ENCODE results near the gene FGF14.
"Not testable (repeated sequence)": the region's sequence is repeated elsewhere in the genome, so short reads cannot be mapped to it uniquely, and the experiment has no call there.

FGF14 gene

DNA sequence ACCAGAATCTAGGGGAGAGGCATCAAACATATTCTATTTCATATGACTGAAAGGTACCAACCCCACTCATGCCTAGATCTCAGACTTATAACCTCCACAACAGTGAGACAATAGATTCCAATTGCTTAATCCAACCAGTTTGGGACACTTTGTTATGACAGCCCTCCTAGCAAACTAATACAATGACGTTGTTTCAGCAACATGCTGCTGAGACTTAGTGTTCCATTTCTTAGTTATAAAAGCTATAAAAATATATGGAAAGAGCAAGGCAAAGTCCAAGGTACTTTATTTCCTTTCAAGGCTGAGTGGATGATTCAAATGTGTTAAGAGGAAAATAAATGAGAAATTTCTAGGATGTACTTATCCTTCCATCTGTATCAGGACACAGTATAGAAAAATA lies 352.0 kb downstream of the FGF14 start:
- DNase-seq (ENCODE audit: low read depth in 1 of 2, low spot score in 1 of 2) = no peak

DNA sequence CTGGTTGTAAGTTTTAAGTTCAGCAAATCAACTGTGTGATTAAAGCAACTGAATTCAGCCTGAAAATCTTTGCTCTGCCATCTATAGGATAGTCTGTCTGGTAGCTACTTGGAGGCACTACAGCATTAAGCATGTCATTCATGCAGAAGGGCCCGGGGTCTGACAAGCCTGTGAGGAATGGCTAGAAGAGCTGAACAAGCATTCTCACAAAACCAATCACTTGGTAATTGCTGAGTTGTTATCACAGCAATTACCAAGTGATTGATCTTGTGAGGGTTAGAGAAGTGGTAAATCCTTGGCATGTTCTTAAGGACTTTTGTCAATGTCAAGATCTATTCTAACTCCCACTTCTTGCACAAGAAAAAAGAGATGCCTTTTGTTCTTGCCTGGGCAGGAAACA lies 356.1 kb downstream of the FGF14 start:
- DNase-seq (ENCODE audit: low read depth in 1 of 2, low spot score in 1 of 2) = no peak

DNA sequence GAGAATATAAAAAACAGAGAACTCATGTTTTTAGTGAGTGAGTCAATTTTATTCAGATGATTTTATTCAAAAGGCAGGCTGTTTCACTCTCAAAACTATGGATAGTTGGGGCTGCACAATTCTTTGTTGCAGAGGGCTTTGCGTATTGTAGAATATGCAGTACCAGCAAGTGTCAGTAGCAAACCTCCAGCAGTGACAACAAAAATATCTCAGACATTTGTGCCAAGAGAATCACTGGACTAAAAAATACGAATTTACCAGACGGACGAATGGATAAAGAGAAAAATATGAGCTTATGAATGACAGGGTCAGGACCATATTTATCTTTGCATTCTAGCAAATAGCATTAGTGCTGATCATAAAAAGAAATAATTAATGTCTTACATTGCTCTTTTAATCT lies 359.1 kb downstream of the FGF14 start:
- DNase-seq (ENCODE audit: low read depth in 1 of 2, low spot score in 1 of 2) = no peak

DNA sequence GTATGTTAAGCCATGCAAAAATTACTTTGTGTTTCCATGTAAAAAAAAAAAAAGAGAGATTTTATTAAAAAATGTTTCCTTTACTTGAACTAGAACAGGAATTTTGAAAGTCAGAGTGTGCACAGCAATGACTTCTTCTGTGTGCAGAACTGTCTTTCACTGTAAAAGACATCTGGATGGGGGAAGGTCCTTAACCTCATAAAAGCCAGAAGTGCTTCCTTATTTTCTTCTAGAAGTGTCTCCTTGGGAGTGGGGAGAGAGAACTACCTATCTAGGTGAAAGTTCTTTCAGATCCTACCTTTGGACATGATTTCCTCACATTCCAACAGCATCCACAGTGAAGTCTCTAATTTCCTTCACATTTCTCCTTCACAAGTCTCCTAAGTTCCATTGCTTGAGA lies 360.3 kb downstream of the FGF14 start:
- DNase-seq (ENCODE audit: low read depth in 1 of 2, low spot score in 1 of 2) = no peak

DNA sequence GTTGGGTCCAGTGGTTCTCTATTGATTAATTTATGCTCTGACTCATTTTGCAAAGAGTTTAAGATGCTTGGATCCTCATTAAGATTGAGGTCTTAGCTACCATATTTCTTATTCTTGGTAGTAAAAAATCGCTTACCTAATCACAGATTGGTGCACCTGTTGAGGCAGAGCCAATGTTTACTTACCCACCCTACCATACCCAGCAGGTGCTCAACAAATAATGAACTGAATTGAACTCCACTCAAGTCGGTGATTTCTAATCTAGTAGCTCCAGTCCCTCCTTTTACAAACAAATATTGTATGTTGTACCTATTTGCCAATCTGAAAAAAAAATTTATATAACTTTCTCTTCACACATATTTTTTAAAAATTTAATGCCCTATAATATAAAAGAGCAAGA lies 361.0 kb downstream of the FGF14 start:
- no peak for DNase-seq (ENCODE audit: low read depth in 1 of 2, low spot score in 1 of 2)

DNA sequence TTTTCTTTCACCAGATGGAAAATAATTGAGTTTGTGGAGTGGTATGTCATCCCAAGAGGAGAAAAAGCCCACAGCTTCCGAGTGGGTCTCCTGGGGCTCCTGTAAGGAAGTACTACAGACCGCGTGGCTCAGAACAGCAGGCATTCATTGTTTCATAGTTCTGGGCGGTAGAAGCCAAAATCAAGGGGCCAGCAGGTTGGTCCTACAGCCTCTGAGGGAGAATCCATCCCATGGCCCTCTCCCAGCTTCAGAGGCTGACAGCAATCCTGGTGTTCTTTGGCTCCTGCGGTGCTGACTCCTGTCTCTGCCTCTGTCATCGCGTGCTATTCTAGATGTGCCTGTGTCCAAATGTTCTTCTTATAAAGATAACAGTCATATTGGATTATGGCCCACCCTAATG lies 362.6 kb downstream of the FGF14 start:
- no peak for DNase-seq (ENCODE audit: low read depth in 1 of 2, low spot score in 1 of 2)

DNA sequence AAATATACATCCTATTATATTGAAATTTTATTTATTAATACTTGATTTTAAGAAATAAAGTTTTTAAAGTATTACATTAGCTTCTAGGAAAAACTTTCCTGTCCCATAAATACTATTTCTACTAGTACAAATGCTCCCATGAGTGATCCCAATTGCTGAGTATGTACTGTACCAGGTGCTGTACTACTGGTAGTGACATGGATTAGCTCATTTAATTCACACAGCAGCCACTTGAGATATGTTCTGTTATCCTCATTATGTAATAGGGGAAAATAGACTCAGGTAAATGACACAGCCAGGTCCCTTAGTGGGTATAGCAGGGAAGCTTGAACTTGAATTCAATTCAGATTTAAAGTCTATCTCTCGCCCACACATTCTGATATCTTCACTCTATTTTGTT lies 363.1 kb downstream of the FGF14 start:
- no peak for DNase-seq (ENCODE audit: low read depth in 1 of 2, low spot score in 1 of 2)

DNA sequence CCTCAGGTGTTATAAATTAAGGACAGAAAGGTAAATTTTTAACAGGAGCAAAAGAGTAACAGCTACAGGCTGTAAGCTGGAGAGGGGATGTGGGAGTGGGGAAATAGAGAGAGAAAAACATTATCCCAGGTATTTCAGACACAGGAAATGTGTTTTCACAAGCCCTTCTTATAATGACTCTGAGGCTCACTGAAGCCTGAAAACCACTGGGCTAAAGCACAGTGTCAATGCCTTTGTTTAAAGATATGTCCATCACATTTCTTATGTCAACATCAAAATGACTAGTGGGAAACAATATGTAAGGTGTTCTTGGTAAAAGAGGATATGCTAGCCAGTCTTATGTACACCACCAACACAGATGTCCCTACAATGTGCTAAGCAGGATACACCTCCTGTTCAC lies 365.9 kb downstream of the FGF14 start:
- DNase-seq (ENCODE audit: low read depth in 1 of 2, low spot score in 1 of 2) = no peak

DNA sequence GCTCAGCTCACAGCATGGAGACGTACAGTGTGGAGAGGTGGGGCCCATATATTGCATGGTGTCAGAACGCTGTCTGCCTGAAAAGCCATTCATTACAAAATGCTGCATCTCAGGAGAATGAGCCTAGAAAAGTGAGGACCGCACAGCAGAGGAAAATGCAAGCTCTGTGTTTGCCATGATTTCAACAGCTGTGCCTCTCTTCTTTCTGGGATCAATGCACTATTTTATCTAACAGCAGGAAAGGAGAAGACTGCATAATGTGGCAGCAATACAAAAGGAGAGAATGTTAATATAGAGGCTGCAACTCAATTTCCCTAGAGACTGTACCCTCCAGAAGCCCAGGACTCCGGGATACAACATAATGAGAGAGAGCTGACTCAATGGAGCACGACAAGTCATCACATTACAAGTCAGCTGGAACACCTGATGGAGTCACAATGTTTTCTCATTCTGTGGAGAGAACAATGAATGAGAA lies 368.0 kb downstream of the FGF14 start:
- no peak for DNase-seq (ENCODE audit: low read depth in 1 of 2, low spot score in 1 of 2)

DNA sequence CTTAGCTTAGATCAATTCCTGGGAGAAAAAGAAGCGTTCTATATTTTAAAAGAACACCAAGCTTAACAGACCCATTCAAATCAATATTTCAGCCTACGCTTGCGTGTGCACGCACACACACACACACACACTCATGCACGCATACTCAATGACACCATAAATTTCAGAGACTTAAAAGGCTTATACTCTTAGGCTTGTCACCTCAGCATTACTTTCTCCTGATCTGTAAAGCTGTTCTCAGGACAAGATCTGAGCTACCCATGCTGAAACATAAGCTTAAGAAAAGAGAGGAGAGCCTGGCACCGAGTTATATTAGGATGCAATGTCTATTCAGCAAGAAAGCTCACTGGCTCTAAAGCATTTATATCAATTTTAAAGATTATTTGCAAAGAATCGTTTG lies 368.5 kb downstream of the FGF14 start:
- no peak for DNase-seq (ENCODE audit: low read depth in 1 of 2, low spot score in 1 of 2)

DNA sequence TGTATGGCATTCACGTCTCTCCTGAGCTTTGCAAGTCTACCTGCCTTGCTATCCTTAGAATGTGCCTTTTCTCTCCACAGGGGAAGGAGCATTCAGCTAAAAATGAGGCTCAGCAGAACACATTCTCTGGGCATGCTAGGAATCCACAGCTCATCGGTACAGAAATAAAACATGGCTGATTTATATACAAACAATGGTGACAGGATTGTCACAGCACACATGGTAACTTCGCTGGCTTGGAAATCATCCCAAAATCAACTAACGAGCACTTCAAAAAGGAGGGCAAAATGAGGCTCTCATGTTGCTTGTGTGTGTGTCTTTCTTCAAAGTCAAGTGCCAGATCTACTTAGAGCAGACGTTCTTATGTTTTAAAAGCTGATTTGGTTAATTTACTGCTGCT lies 373.0 kb downstream of the FGF14 start:
- DNase-seq (ENCODE audit: low read depth in 1 of 2, low spot score in 1 of 2) = no peak

DNA sequence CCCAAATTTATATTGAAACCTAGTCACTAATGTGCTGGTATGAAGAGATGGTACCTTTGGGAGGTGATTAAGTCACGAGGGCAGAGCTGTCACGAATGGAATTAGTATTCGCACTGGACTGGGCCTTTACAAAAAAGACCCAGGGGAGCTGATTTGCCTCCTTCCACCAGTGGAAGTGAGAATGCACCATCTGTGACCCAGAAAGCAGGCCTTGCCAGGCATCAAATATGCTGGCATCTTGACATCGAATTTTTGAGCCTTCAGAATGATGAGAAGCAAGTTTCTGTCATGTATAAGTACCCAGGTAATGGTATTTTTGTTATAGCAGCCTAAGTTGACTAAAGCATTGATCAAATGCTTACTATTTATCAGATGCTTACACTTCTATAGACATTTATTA lies 373.6 kb downstream of the FGF14 start:
- no peak for DNase-seq (ENCODE audit: low read depth in 1 of 2, low spot score in 1 of 2)

DNA sequence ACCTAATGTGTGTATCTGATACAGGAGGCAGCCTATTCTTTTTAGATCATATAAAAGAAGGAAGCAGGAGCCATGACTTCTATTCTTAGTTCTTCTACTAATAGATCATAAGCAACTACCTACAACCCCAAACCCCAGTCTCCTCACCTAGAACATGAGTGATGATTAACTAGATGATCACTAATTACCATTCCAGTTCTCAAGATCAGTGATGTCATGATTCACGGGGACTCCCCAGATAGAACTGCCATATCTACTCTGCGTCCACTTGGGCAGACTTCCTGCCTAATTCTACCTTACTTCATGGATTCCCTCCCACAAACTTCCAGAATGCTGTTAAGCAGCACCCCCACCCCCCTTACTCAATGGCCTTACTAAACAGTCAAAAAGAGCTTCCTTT lies 380.1 kb downstream of the FGF14 start:
- no peak for DNase-seq (ENCODE audit: low read depth in 1 of 2, low spot score in 1 of 2)

DNA sequence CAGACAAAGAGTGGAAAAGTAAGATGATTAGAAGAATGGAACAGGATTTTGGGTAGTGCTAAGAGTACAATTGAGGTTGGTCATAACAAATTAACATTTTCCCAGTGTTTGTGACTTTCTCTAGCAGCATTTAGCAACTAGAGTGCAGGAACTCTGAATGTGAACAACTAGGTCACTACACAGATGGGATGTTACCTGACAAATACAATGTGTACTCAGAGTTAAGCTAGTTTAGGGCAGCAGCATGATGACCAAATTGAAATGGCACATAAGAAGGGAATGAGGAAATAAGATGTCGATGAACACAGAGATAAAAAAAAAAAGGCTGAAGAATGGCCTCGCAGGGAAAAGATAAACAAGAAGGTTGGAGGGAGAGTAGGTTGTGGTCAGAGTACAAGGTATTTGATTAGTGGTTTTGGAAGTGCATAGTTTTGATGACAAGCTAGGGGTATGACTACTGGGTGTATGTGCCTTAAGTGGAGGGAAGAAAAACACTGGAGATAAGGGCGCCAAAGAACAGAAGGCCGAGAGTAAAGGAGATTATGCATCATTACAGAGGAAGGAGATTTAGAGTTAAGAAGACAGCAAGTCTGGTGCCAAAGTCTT lies 381.1 kb downstream of the FGF14 start:
- no peak for DNase-seq (ENCODE audit: low read depth in 1 of 2, low spot score in 1 of 2)

DNA sequence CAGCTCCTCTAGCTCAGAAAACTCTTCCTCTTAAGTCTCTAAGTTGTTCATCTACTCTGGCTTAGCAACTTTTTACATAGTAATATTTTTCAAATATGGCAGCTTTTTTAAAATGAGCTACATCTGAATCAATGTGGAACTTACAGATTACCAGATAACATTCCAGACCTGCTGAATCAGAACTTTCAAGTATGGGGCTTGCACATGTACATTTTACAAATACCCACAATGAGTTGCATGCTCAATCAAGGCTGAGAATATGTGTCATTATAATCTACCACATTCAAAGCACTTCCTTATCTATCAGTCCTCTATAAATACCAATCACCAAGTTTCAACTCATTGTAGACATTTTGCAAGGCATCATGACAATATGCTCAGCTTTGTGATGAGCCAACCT lies 383.1 kb downstream of the FGF14 start:
- no peak for DNase-seq (ENCODE audit: low read depth in 1 of 2, low spot score in 1 of 2)

DNA sequence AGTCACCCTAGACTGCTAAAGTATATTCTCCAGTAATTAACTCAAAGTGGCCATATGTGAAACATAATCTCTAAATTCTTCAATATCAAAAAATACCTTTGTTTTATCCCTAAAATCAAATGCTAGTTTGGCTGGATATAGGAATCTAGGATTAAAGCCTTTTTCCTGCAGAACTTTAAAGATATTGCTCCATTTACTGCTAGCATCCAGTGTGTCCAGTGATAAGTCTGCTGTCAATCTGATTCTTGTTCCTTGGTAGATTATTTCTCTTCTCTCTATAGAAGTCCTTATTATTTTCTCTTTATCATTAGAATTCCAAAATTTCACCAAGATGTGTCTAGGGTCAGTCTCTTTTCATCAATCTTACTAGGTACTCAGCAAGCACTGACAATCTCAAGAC lies 384.6 kb downstream of the FGF14 start:
- DNase-seq (ENCODE audit: low read depth in 1 of 2, low spot score in 1 of 2) = no peak

DNA sequence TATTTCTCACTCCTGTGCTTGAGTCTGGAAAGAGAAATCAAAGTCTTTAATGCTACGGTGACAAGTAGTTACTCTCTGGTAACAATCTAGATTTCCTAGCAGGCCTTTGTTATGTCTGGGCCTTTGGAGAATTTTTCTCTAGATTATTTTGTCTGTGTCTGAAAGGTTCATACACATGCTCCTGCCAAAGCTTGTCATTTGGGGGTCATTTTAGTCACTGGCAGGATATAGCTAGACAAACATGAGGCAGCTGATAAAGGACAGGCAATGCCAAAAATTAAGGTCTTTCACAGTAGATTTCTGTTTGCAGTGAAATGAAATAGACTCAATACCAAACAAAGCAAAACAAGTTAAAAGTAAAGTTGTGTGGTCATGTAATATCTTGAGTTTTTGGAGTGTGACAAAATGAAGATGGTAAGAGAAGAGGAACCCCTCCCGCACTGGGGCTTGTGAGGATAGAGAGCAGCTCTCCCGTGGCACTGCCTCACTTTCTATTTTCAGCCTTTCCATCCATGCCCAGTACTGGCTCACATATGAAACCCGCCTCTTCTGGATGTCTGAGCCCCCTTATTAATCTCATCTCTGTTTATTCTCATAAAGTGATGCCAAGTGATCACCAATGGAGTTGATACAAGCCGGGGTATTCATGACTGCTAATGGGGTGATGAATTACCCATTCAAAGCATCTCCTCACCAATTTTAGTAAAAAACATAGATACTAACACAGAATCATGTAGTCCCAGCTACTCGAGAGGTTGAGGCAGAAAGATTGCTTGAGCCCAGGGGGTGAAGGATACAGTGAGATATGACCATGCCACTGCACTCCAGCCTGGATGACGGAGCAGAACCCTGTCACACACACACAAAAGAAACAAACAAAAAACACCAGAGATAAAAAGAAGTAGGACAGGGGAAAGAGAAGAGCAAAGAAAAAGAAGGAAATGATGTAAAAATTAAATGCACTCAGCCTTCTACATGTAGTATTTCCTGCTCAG lies 389.3 kb downstream of the FGF14 start:
- no peak for DNase-seq (ENCODE audit: low read depth in 1 of 2, low spot score in 1 of 2)

DNA sequence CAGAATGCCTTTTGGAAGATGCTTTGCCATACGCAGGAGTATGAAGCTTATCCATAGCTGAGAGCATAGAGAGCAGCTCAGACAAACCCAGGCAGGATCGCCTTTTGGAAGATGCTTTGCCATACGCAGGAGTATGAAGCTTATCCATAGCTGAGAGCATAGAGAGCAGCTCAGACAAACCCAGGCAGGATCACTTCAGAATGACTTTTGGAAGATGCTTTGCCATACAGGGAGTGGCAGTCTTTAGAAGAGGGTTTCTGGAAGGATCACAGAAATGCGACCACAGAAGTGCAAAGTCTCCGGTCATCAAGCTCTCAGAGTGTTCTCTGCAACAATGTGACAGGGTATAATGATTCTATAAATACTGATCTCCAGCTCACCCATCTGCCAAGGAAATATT lies 390.4 kb downstream of the FGF14 start:
- not testable (repeated sequence) for DNase-seq (ENCODE audit: low read depth in 1 of 2, low spot score in 1 of 2)

DNA sequence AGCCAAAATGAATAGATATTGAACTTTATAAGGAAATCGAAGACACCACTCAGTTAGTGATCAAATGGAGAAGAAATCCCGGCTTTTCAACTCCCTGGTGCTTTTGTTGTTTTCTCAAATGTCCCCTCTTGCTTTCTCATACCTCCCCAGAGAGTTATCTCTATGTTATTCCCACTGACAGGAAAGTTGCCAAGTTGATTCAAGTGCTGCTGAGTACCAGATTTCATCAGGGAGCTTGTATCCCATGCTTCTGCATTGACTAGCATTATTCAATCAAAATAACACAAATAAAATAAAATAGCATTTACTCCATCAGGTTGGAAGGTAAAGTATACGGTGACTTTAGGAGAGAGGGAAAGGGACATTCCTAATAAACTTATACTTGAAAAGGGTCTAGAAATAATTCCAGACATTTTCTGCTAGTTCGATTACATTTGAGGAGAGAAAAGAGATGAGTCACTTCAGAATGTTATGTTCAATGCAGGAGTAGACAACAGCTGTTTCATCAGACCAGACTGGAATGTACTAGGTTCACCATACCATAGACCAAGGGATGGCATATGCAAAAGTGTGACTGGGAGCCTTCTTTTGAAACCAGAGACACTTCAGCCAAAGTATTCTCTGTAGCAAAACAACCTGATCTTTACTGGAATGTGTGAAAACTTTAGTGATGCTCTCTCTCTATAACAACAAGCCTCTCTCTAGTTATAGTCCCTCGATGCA lies 397.8 kb downstream of the FGF14 start:
- DNase-seq (ENCODE audit: low read depth in 1 of 2, low spot score in 1 of 2) = no peak

DNA sequence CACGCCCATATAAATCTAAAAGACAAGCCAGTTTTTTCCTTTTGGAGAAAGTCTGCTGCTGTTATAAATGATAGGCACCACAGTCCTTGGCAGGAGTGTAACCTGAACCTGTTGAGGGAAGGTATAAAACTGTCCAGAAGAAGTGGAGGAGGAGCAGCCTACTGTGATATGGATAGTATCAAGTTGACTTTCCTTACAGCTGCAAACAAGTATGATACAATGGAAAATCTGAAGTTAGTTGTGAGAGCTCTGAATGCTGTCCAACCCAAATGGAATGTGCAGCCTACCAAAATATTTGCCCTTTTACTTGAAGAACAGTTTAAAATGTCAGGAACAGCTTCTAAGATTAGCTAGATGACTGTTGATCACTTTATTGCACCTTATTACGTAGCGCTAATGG lies 399.6 kb downstream of the FGF14 start:
- no peak for DNase-seq (ENCODE audit: low read depth in 1 of 2, low spot score in 1 of 2)

DNA sequence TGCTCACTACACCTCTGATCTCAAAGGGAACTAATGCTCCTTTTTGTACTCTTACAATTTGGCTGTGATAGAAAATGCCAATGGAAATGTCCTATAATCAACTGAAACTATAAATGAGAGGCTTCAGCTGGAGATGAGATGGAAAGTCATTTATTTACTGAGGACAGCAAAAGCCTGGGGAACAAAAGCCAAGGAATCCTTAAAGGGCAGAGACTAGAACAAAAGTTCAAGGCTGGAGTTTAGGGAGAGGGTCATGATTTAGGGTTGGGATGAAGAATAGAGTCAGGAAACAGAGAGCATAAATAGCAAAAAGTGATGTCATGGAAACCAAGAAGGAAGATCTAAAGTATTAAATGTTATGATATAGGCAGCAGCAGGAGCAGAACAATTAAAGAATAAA lies 401.1 kb downstream of the FGF14 start:
- no peak for DNase-seq (ENCODE audit: low read depth in 1 of 2, low spot score in 1 of 2)

DNA sequence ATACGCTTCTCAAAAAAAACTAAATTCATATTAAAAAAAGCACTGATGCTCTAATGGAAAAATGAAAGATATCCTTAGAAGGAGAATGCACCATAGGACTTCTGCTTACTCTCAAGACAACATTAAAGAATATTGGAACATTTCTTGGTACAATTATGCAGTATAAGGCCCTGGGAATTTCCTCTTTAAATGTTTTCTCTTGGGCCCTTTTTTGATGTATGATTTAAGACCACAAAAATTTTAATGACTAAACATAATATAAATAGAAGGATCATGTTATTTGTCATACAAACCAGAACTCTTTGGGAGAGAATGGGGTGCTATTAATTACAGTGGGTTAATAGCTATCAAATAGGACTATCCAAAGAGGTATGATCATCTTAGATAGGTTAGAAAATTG lies 403.7 kb downstream of the FGF14 start:
- DNase-seq (ENCODE audit: low read depth in 1 of 2, low spot score in 1 of 2) = no peak

All from stimulated activated CD4-positive, alpha-beta T cell treated with anti-CD3 and anti-CD28 coated beads, Interleukin-15, amount 100 ng/mL, for 1 hour (primary cell).